HepG2 (cell line): ENCODE measurements around the gene HMCN2. TPM values are rescaled to one million over a fixed set of nuclear protein-coding genes. Genes with fewer than 3 reads are reported as not detected.

Experiments used
- ATAC-seq: fragments of 200-7000 bp; cut with Tn5 transposase; 3 replicates; pipeline ENCODE4 v1.9.1; 2020; ENCODE audit warnings: mild to moderate bottlenecking, moderate library complexity
- BruUV-seq: library from RNA; stranded (reverse); fragments of 400-500 nt; replicated peaks from 2 replicates; lab custom pipeline; 2021; lab: Mats Ljungman, UMichigan
- CTCF ChIA-PET: fragments of 300-600 bp; formaldehyde crosslinking; extraction: SDS; loops from one replicate; lab custom pipeline; 2021; ENCODE audit warnings: low total read pairs, inconsistent platforms, low intra/inter-chr PET ratio; lab: Yijun Ruan, JAX
- POLR2A ChIA-PET: fragments of 350-600 bp; sonication (Branson Sonifier 250); formaldehyde crosslinking; loops from one replicate; lab custom pipeline; 2020; ENCODE audit warnings: antibody characterized with exemption, inconsistent platforms; lab: Yijun Ruan, JAX
- DNase-seq: peaks from one replicate; pipeline ENCODE4 v3.0.0-alpha.2; 2015; ENCODE audit warnings: low spot score
- FAIRE-seq: peaks from 3 replicates; lab custom pipeline; 2011; peaks lifted over from hg19 to GRCh38; lab: Jason Lieb, UNC
- H2AFZ ChIP-seq: one replicate; pipeline ENCODE4 v1.6.1; 2011; ENCODE audit warnings: low read length, inconsistent platforms
- H3K27ac ChIP-seq: fragments of 300-600 bp; 3 replicates; pipeline ENCODE4 v1.8.0; 2011; ENCODE audit warnings: mixed run types, mild to moderate bottlenecking, mixed read lengths, low read length, inconsistent platforms; ENCODE audit not compliant: insufficient read depth; ENCODE audit errors: extremely low read length
- H3K27me3 ChIP-seq, 2 experiments: fragments of 200-600 bp in 1 of 2; 2 replicates in 1 of 2; 3 replicates in 1 of 2; pipeline versions ENCODE4 v1.6.0 to v1.8.0; 2011; ENCODE audit warnings: low read length in 2 of 2, mild to moderate bottlenecking in 2 of 2, moderate library complexity in 2 of 2, inconsistent platforms in 1 of 2; ENCODE audit not compliant: insufficient read depth in 2 of 2, control insufficient read depth in 1 of 2
- H3K36me3 ChIP-seq, 2 experiments: fragments of 200-600 bp in 1 of 2; replicated peaks in 1 of 2; 2 replicates in 1 of 2; 3 replicates in 1 of 2; pipeline versions ENCODE4 v1.5.1 to v1.8.0; 2011; ENCODE audit warnings: low read length in 2 of 2, inconsistent platforms in 1 of 2; ENCODE audit not compliant: insufficient read depth in 2 of 2, control insufficient read depth in 1 of 2
- H3K4me1 ChIP-seq: 2 replicates; pipeline ENCODE4 v1.5.1; 2012; ENCODE audit warnings: low read length, inconsistent platforms; ENCODE audit not compliant: insufficient read depth
- H3K4me2 ChIP-seq: 2 replicates; pipeline ENCODE4 v1.6.0; 2011; ENCODE audit warnings: low read depth, low read length, inconsistent platforms
- H3K4me3 ChIP-seq, 3 experiments: fragments of 200-600 bp in 1 of 3; sonication (generic), shearing (Covaris generic) in 1 of 3; replicated peaks in 1 of 3; 2 replicates each; pipeline ENCODE4 v1.5.1; 2011 to 2016; ENCODE audit warnings: low read length in 3 of 3, inconsistent platforms in 2 of 3, low read depth in 2 of 3, mild to moderate bottlenecking in 2 of 3, control low read depth in 1 of 3, mixed read lengths in 1 of 3; ENCODE audit not compliant: insufficient read depth in 1 of 3
- H3K79me2 ChIP-seq: one replicate; pipeline ENCODE4 v1.6.1; 2011; ENCODE audit warnings: low read length, inconsistent platforms; ENCODE audit not compliant: insufficient read depth
- H3K9ac ChIP-seq: 2 replicates; pipeline ENCODE4 v1.6.0; 2011; ENCODE audit warnings: mild to moderate bottlenecking, low read depth, low read length, inconsistent platforms; ENCODE audit not compliant: insufficient read depth
- H3K9me3 ChIP-seq: 2 replicates; pipeline ENCODE4 v1.5.1; 2012; ENCODE audit warnings: mild to moderate bottlenecking, low read length
- H4K20me1 ChIP-seq: 2 replicates; pipeline ENCODE4 v1.6.0; 2011; ENCODE audit warnings: inconsistent platforms, mild to moderate bottlenecking, low read length, moderate library complexity; ENCODE audit not compliant: insufficient read depth
- CBFB ChIP-seq: sonication (generic); formaldehyde crosslinking; IDR thresholded peaks from 2 replicates; pipeline ENCODE4 v1.4.0; 2020; ENCODE audit warnings: missing genetic modification reagents
- CREB1 ChIP-seq, 2 experiments: fragments of 450-650 bp in 1 of 2; IDR thresholded peaks; 2 replicates each; pipeline ENCODE4 v1.6.1; 2016 to 2017; ENCODE audit warnings: control low read depth in 1 of 2, mild to moderate bottlenecking in 1 of 2, missing compliant biosample characterization in 1 of 2, missing genetic modification characterization in 1 of 2
- JUND ChIP-seq: sonication (generic); formaldehyde crosslinking; IDR thresholded peaks from 2 replicates; pipeline ENCODE4 v1.8.0; 2022; ENCODE audit warnings: mild to moderate bottlenecking, missing genetic modification reagents
- KLF9 ChIP-seq: IDR thresholded peaks from 2 replicates; pipeline ENCODE4 v1.6.1; 2016; ENCODE audit warnings: low read depth
- NFYC ChIP-seq: IDR thresholded peaks from 2 replicates; pipeline ENCODE4 v1.6.1; 2016; ENCODE audit warnings: missing genetic modification reagents, missing compliant biosample characterization
- SOX6 ChIP-seq, 2 experiments: fragments of 450-650 bp in 1 of 2; sonication (generic) in 1 of 2; formaldehyde crosslinking in 1 of 2; IDR thresholded peaks; 2 replicates each; pipeline versions ENCODE4 v1.4.0 to v1.6.1; 2017 to 2020; ENCODE audit warnings: antibody characterized with exemption in 1 of 2, mild to moderate bottlenecking in 1 of 2, missing genetic modification reagents in 1 of 2
- TGIF2 ChIP-seq: IDR thresholded peaks from 2 replicates; pipeline ENCODE4 v1.6.1; 2016; ENCODE audit warnings: control low read depth, missing compliant biosample characterization
- ZNF34 ChIP-seq: sonication (generic); formaldehyde crosslinking; IDR thresholded peaks from 2 replicates; pipeline ENCODE4 v1.4.0; 2020; ENCODE audit warnings: mild to moderate bottlenecking, missing genetic modification reagents, borderline replicate concordance
- ZNF496 ChIP-seq: sonication (generic); formaldehyde crosslinking; IDR thresholded peaks from 2 replicates; pipeline ENCODE4 v1.8.1; 2023; ENCODE audit warnings: mild to moderate bottlenecking, moderate library complexity, missing genetic modification reagents; ENCODE audit not compliant: insufficient replicate concordance
- WGBS: methylation state at CpG from one replicate; pipeline ENCODE4 v1.1.6; 2017; ENCODE audit warnings: low lambda C conversion rate; 5-methylcytosine and 5-hydroxymethylcytosine counted together
- in situ Hi-C: cut with HindIII; loops from 2 replicates; pipeline ENCODE4 v1.10.0; 2017; ENCODE audit warnings: low pct_unique_long_range_greater_than_20kb; ENCODE audit not compliant: extremely low pct_ligation_motif_present
- intact Hi-C: fragments of 100-400 bp; cut with micrococcal nuclease; formaldehyde crosslinking; loops from one replicate; pipeline ENCODE4 v1.10.0; 2022; ENCODE audit not compliant: unreplicated experiment
- polyA plus RNA-seq, 8 experiments: library from polyadenylated mRNA; depleted of rRNA in 3 of 8; stranded (reverse) in 7 of 8; unstranded in 1 of 8; fragments of >200 nt; fragmentation: Illumina TruSeq in 4 of 8; extraction: Trizol in 4 of 8; gene quantifications; 2 replicates each; pipeline versions ENCODE4 v1.2.1 to v1.2.3, GENCODE V29; 2011 to 2016; ENCODE audit warnings: low read depth in 4 of 8, missing spikeins in 1 of 8, mixed read lengths in 1 of 8; ENCODE audit not compliant: insufficient read depth in 1 of 8
- total RNA-seq, 5 experiments: library from RNA; depleted of rRNA; stranded (reverse); fragments of >200 nt; fragmentation: Illumina TruSeq; extraction: Trizol; gene quantifications; 2 replicates each; pipeline ENCODE4 v1.2.3, GENCODE V29; 2016; ENCODE audit warnings: low read depth in 1 of 5
- TF ChIP-seq, protein P1 (sequence below): sonication (generic); formaldehyde crosslinking; conservative IDR thresholded peaks from 2 replicates; pipeline ENCODE4 v1.4.0; 2020; ENCODE audit warnings: missing genetic modification reagents
- TF ChIP-seq, protein P2 (sequence below): sonication (generic); formaldehyde crosslinking; IDR thresholded peaks from 2 replicates; pipeline ENCODE4 v1.4.0; 2020; ENCODE audit warnings: low read depth, missing genetic modification reagents

The HMCN2 gene
- total and polyA plus RNA-seq, 2 of the 13 experiments (the other 11 are each of a cell fraction or from before 2014, with no cell fraction given), result 0.09 TPM; not detected in 1

DNA sequence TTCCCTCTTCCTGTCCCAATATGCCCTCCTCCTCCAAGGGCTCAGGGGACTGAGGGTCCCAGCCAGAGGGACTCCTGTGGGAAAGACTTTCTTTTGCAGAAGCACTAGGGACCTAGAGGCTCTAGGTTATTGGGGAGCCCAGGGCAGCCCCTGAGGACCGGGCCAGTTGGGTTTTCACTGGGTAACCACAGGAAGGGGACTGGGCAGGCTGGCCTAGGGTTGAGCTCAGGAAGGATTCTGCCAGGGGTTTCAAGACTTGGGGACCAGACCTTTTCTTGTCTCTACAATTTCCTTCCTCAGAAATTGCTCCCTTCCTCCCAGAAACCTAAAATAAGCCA, 24.4 kb upstream of the HMCN2 start:
- Histone ChIP-seq H3K27me3 (peaks cover 0 to 6% of the 10 kb centered on the region in 2 experiments; a peak in 2 of 5 replicates), H3K4me2 (peak overlapping the region; percentile 75), H3K9me3 (no peaks in the 10 kb centered on the region), H3K4me1 (peaks cover 49% of the 10 kb centered on the region), H3K36me3 (no peaks in the 10 kb centered on the region), H4K20me1 (no peaks in the 10 kb centered on the region), H3K27ac (no peak overlapping the region), H3K4me3 (no peak overlapping the region; a peak in 1 of 6 replicates), H2AFZ (peak overlapping the region; percentile 4), H3K79me2 (no peaks in the 10 kb centered on the region), H3K9ac (no peak overlapping the region)
- POLR2A ChIA-PET, result no interaction called here
- BruUV-seq, result no TSS peak
- WGBS, result 40% methylated on average over 1 of the region's 1 CpG
- 0 out of 2 replicates have a peak, but pooled peaks have one; percentile 38 for TF ChIP-seq ZNF34 (CRISPR knock-in tag)
- no peak for TF ChIP-seq JUND (CRISPR knock-in tag)
- TF ChIP-seq CREB1 (IDR thresholded peaks at IDR 0.05), result no peak
- TF ChIP-seq CREB1 (CRISPR knock-in tag; IDR thresholded peaks at IDR 0.05), result no peak
- CTCF ChIA-PET, result no interaction called here
- ATAC-seq (no peak), DNase-seq (no peak), FAIRE-seq (no peak)
- intact Hi-C loops, result no loop called here
- in situ Hi-C loops, result no loop called here

DNA sequence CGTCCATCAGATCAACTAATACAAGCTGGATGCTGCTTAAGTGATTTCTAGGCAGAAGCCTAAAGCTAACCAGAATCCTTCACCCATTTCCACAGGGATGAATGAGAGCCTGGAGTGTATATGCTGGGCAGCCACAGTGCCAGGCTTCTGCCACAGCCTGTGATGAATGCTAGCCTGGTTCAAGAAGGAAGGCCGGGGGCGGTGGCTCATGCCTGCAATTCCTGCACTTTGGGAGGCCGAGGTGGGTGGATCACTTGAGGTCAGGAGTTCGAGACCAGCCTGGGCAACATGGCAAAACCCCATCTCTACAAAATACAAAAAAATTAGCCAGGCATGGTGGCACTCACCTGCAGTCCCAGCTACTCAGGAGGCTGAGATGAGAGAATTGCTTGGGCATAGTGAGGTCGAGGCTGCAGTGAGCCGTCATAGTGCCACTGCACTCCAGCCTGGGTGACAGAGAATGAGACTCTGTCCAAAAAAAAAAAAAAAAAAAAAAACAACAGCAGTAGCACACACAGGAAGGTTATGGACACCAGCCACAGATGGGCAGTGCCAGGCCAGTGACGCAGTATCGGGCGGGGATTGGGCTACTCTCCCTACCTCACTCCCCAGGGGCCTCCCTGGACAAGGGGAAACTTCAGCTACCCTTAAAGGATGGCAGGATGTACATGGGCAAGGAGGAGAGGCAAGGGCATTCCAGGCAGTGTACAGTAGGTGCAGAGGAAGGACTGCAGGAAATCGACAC, 23.1 kb upstream of the HMCN2 start:
- no TSS peak for BruUV-seq
- DNase-seq (no peak), FAIRE-seq (no peak), ATAC-seq (no peak; the same call in 2 of the 3 replicates)
- intact Hi-C loops, result loop anchor here (2.0 kb wide), 1 partner anchor 86 kb away; no protein-coding TSS in a partner anchor
- H3K36me3 ChIP-seq, result no peaks in the 10 kb centered on the region
- H3K9ac ChIP-seq, result no peak overlapping the region
- H3K9me3 ChIP-seq, result no peaks in the 10 kb centered on the region
- H4K20me1 ChIP-seq, result no peaks in the 10 kb centered on the region
- H3K79me2 ChIP-seq, result no peaks in the 10 kb centered on the region
- ChIA-PET CTCF (interaction anchor here (0.8 kb wide), 1 partner anchor 135 kb away, joined by 3 read pairs; no protein-coding TSS in a partner anchor), POLR2A (no interaction called here)
- in situ Hi-C loops, result no loop called here
- peaks cover 0 to 6% of the 10 kb centered on the region in 2 experiments; a peak in 2 of 5 replicates for H3K27me3 ChIP-seq
- H3K4me1 ChIP-seq, result peaks cover 49% of the 10 kb centered on the region
- H3K4me2 ChIP-seq, result peak overlapping the region; percentile 75
- no peak overlapping the region for H3K27ac ChIP-seq
- WGBS, result 44% methylated on average over 11 of the region's 11 CpGs
- peak overlapping the region; percentile 61 for H2AFZ ChIP-seq
- H3K4me3 ChIP-seq, result peak overlapping the region in 1 of 3 experiments; percentile 39; a peak in 1 of 6 replicates
- TF ChIP-seq NFYC (no peak), CREB1 (IDR thresholded peaks at IDR 0.05) (no peak), CREB1 (CRISPR knock-in tag; IDR thresholded peaks at IDR 0.05) (no peak), SOX6 (IDR thresholded peaks at IDR 0.05) (no peak), SOX6 (CRISPR knock-in tag; IDR thresholded peaks at IDR 0.05) (no peak), TGIF2 (CRISPR knock-in tag) (no peak), ZNF496 (CRISPR knock-in tag) (no peak), KLF9 (no peak), CBFB (no peak)
- TF ChIP-seq, protein P1, sequence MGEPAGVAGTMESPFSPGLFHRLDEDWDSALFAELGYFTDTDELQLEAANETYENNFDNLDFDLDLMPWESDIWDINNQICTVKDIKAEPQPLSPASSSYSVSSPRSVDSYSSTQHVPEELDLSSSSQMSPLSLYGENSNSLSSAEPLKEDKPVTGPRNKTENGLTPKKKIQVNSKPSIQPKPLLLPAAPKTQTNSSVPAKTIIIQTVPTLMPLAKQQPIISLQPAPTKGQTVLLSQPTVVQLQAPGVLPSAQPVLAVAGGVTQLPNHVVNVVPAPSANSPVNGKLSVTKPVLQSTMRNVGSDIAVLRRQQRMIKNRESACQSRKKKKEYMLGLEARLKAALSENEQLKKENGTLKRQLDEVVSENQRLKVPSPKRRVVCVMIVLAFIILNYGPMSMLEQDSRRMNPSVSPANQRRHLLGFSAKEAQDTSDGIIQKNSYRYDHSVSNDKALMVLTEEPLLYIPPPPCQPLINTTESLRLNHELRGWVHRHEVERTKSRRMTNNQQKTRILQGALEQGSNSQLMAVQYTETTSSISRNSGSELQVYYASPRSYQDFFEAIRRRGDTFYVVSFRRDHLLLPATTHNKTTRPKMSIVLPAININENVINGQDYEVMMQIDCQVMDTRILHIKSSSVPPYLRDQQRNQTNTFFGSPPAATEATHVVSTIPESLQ (CRISPR knock-in tag), result no peak
- TF ChIP-seq, protein P2, sequence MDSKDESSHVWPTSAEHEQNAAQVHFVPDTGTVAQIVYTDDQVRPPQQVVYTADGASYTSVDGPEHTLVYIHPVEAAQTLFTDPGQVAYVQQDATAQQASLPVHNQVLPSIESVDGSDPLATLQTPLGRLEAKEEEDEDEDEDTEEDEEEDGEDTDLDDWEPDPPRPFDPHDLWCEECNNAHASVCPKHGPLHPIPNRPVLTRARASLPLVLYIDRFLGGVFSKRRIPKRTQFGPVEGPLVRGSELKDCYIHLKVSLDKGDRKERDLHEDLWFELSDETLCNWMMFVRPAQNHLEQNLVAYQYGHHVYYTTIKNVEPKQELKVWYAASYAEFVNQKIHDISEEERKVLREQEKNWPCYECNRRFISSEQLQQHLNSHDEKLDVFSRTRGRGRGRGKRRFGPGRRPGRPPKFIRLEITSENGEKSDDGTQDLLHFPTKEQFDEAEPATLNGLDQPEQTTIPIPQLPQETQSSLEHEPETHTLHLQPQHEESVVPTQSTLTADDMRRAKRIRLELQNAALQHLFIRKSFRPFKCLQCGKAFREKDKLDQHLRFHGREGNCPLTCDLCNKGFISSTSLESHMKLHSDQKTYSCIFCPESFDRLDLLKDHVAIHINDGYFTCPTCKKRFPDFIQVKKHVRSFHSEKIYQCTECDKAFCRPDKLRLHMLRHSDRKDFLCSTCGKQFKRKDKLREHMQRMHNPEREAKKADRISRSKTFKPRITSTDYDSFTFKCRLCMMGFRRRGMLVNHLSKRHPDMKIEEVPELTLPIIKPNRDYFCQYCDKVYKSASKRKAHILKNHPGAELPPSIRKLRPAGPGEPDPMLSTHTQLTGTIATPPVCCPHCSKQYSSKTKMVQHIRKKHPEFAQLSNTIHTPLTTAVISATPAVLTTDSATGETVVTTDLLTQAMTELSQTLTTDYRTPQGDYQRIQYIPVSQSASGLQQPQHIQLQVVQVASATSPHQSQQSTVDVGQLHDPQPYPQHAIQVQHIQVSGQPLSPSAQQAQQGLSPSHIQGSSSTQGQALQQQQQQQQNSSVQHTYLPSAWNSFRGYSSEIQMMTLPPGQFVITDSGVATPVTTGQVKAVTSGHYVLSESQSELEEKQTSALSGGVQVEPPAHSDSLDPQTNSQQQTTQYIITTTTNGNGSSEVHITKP (CRISPR knock-in tag), result no peak
